GM18858 (cell line): Measurements from ENCODE around the gene GKN1.

Experiments
- ATAC-seq: cut with Tn5 transposase; IDR thresholded peaks from one replicate; pipeline ENCODE4 v1.9.1; 2021; ENCODE audit not compliant: unreplicated experiment

GKN1 gene

DNA sequence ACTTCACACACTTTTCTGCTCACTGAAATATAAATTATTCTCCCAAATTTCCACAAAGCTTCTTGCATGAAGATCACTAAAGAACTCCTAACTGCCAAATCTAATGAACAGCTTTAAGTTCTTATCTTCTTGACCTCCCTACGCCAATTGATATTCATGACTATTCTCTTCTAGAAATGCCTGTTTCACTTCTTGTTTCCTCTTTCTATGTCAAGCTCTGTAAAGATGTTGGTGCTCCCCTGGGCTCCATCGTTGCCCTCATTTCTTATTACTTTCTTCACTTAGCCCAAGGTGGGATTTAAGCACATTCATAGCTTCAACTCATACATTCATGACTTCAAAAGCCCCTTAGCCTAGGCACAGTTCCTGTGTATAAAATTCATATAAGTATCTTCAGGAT lies 29.3 kb downstream of the GKN1 start:
- ATAC-seq: no peak

DNA sequence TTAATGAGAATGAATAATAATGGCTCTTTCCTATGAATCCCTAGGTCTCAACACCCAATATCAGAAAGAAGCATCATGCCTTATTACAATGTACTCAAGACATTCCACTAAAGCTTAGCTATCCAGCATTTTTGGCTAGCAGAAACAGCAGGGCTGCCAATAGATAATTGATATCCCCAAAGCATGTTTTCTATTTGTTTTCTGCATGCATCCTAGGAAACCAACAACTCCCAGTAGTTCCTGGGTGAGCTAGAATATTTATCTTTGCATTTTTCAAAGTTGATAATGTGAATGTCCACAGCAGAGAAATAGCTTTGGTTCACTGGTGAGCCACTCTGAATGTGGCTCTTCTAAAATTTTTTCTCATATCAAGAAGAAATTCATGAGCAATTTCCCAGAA lies 32.7 kb downstream of the GKN1 start:
- ATAC-seq: no peak

DNA sequence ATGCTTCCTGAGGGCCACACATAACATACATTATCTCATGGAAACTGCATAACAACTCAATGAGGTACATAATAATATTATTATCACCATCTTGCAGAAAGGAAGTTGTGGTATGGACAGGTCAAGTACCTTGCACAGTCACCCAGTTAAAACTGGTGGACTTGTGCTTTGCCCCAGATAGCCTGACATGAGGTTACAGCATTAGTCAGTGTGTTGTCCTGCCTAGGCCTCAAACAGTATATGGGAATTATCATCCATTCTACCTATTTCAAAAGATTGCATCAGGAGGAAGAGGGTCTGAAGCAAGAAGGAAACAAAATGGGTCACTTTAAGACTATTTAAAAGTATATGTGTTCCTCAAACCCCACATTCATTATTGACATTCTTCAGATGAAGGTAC lies 33.2 kb downstream of the GKN1 start:
- no peak for ATAC-seq

DNA sequence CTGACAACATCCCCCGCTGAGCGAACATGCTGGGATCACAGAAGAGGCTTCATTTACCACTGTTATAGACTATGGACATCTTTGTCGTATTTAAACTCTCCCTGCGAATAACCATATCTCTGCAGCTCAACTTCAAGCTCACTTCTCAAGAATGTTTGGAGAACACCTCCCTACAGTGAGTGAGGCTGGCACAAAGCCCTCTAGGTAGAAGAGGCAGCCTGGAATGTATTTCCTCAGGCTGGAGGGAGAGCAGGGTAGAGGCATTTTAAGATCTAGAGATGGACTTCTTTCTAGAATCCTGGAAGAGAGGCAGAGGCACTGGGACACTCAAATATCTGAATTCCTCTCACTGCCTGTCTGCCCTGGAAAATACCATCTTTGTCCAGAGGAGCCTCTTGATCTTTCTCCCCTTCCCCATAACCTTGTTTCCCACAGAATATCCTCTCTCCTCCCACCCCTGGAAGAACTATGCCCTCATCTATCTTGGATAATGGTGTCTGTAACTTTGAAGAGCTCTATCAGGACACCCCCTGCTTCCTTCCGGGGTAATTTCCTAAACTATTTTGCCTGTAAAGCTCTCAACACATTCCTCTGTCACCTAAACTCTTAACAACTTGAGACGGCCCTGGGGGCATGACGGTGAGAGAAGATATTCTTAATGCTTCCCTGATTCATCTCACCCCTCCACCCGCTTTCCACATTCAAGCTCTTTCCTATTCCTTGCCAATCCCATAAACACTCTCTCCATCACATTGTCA lies 36.2 kb downstream of the GKN1 start:
- no peak for ATAC-seq

- ATAC-seq: no peak
Measured at GRCh38 chr2:69011611-69012157, 37.2 kb downstream of the GKN1 start.

GRCh38 chr2:69012310-69013141 lies 38.1 kb downstream of the GKN1 start:
- ATAC-seq: no peak

DNA sequence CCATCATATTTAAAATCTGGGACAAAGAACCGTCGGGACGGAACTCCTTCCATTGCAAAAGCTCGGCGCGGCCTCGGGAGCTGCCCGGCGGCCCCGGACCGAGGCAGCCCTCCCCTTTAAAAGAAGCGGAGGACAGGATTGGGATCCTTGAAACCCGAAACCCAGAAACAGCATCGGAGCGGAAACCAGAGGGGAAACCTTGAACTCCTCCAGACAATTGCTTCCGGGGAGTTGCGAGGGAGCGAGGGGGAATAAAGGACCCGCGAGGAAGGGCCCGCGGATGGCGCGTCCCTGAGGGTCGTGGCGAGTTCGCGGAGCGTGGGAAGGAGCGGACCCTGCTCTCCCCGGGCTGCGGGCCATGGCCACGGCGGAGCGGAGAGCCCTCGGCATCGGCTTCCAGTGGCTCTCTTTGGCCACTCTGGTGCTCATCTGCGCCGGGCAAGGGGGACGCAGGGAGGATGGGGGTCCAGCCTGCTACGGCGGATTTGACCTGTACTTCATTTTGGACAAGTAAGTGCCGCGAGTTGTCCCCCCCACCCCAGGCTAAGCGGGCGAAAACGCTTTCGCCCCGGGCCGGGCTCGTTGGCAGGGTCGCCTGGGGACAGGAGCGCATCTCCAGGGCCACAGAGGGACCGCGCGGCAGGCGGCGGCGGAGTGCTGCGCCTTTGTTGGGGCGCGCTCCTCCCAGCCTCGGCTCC lies 38.9 kb downstream of the GKN1 start, which contains the start of gene ANTXR1:
TSS of gene ANTXR1 (plus strand) at position 38 of the 698 bp plus-strand sequence. CDS start at position 359, 321 bp downstream.
- no peak for ATAC-seq

DNA sequence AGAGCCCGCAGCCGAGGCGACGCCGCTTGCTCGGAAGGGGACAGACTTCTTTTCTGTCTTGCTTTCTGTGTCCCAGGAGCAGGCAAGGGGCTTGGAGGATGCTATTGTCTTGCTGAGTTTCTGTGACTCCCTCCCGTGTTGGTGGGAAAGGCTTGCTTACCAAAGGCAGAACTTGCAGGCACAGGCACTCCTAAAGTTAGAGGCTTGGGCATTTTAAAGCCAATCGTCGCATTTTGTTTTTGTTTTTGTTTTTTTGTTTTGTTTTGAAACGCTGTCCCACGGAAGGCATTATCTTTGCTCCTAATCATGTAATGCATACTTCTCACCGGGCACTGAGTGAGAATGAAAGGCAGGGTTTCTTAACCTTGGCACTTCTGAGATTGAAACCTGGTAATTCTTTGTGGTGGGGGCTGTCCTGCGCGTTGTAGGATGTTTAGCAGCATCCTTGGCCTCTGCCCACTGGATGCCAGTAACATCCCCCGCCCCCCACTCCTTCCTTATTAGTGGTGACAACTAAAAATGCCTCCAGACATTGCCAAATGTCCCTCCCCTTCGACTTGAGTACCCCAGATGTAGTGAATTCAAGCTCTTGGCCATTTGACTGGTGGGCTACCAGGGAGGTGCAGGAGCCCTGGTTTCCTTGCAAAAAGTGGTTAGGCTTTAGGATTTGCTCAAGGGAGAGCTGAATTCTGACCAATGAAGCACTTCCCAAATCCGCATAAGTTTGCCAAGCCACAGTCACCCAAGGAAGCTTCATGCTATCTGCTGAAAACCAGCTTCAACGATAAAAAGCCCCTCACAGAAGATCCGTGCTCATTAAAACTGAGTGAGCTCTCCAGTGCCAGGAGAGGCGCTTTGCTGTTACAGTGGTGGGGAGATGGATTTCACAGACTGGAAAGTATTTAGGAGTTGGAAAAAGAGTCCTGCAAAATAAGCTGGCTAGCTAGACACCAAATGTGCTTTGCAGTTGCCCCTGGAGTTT lies 39.7 kb downstream of the GKN1 start:
- no peak for ATAC-seq

DNA sequence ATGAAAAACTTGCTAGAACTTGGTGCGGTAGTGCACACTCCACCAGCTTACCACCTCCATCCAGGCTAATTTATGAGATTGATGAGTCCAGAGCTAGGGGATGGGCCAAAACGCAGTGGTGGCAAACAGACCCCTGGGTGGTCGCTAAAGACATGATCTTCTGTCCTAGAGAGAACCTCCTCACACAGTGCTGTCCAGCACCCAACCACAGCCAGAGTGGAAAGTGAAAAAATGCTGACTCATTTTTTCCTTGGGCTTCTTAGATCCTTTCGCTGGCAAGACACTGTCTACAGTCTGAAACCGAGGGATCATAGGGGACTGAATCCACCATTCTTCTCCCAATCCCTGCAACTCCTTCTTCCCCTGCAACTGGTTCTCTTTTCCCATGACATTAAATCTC lies 42.6 kb downstream of the GKN1 start:
- ATAC-seq: no peak

DNA sequence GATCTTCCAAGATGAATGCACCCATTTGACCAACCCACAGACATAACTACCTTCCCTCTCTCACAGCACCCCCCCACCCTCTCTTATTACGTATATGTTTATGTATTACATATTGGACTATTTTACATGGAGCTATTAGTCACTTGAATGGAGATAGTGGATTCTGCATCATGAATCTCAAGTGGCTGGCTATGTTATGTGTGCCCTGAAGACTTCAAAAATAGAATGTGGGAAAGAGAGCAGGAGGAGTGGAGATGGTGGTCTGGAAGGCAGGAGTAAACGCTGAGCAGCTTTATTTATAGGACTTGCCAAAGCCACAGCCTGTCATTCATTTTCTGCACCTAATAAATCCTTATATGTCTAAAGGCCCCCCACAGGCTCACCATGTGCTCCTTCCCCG lies 43.4 kb downstream of the GKN1 start:
- ATAC-seq: no peak

GRCh38 chr2:69018678-69019095 lies 44.3 kb downstream of the GKN1 start:
- ATAC-seq: no peak

DNA sequence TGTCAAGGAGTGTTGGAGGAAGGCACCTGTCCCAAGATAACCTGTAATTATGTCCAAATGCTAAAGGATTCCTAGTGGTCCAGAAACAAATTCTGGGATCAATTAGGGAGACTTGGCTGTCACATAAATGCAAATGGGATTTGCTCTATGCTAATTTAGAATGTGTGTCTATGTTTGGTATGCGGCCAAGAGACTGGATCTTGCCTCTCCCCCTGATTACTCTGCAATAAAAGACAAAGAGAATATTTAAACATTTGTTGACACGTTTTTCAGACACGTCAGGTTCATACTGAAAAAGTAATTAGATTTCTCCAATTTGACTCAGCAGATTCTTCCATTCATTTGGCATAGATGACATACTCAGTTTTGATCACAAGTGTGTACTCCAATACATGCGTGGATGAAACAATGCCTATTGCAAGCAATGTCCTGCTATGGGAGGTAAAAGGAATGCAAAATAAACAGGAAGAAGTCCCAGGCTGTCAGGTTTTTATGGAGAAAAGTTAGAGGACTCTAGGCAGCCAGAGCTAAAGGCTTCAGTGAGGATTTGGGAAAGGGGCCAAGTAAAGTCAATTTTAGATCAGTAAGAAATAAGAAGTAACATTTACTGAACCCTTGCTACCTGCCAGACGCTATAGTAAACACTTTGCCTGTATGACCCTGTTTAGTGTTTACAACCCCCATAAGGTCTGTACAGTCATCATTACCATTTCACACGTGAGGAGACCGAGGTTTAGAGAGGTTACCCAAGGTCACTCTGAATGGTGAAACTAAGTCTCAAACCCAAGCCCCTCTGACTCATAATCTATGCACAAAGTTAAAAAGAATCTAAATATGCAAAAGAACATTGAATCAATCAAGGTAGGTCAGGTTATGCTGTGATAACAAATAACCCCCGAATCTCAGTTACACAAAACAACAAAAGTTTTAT lies 46.3 kb downstream of the GKN1 start:
- ATAC-seq: no peak

- ATAC-seq: no peak
Measured at GRCh38 chr2:69021727-69022126, 47.3 kb downstream of the GKN1 start.

DNA sequence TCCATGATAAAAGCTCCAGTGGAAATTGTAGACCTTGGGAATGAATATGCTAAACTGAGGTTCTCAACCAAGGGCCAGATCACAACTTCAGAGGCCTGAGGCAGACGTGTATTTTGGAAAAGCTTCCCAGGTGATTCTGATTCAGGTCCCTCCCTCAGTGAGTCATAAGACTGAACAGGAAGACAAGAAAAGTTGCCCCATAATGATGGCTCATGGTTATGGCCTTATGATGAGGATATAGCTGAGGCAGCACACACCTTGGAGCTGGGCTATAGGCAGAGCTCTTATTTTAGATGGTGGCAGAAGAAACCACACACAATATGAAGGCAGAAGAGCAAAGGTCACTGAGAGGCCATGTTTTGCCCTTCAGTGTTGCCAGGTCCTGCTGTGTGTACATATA lies 48.1 kb downstream of the GKN1 start:
- ATAC-seq: no peak

DNA sequence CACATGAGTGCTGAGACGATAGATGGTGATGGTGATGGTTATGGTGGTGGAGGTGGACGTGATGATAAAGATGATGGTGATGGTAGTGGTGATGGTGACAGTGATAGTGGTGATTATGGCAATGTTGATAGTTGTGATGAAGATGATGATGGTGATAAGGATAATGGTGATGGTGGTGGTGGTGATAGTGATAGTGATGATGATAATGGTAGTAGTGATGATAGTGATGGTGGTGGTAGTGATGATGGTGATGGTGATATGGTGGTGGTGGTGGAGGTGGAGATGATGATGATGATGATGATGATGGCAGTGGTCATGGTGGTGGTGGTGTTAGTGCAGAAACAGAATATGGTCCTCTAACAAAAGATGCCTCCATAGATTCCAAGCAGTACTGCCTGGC lies 48.8 kb downstream of the GKN1 start:
- ATAC-seq: no peak

GRCh38 chr2:69026026-69026425 lies 51.6 kb downstream of the GKN1 start:
- ATAC-seq: peak; percentile 47

- no peak for ATAC-seq
Measured at GRCh38 chr2:69026691-69027459, 52.4 kb downstream of the GKN1 start.
